ENCODE measurements around the gene AGBL2. TPM values are rescaled to one million over a fixed set of nuclear protein-coding genes. Genes with fewer than 3 reads are reported as not detected.
"Not testable (repeated sequence)": the region's sequence is repeated elsewhere in the genome, so short reads cannot be mapped to it uniquely, and the experiment has no call there.

AGBL2 gene
- total RNA-seq, 3 donors from 2014 or later: 0.16 to 3.2 (median 2.3) TPM

GRCh38 chr11:47668665-47669064, 46.5 kb downstream of the AGBL2 start:
- Histone ChIP-seq H3K27me3 (no peaks in the 10 kb centered on the region), H3K36me3 (no peaks in the 10 kb centered on the region), H3K27ac (no peak overlapping the region), H3K4me1 (no peaks in the 10 kb centered on the region), H3K9me3 (no peaks in the 10 kb centered on the region), H3K4me3 (no peak overlapping the region)
- intact Hi-C loops (cut with DNase I; ENCODE audit: low total_unique reads): no loop called here
- no peak for DNase-seq (ENCODE audit: low spot score in 2 of 2)
- TF ChIP-seq CTCF (IDR thresholded peaks at IDR 0.05) (no peak), POLR2A (IDR thresholded peaks at IDR 0.05) (no peak)

- intact Hi-C loops (cut with DNase I; ENCODE audit: low total_unique reads): no loop called here
- DNase-seq (ENCODE audit: low spot score in 2 of 2): no peak
- no peak for TF ChIP-seq POLR2A (IDR thresholded peaks at IDR 0.05)
- TF ChIP-seq POLR2AphosphoS5 (IDR thresholded peaks at IDR 0.05): no peak
- no peak for TF ChIP-seq CTCF (IDR thresholded peaks at IDR 0.05)
- H3K4me3 ChIP-seq: no peak overlapping the region
- H3K36me3 ChIP-seq: no peaks in the 10 kb centered on the region
- no peaks in the 10 kb centered on the region for H3K4me1 ChIP-seq
- no peaks in the 10 kb centered on the region for H3K9me3 ChIP-seq
- no peaks in the 10 kb centered on the region for H3K27me3 ChIP-seq
- no peak overlapping the region for H3K27ac ChIP-seq
These were observed 47.6 kb downstream of the AGBL2 start for GRCh38 chr11:47667555-47667954.

GRCh38 chr11:47667135-47667534, 48.0 kb downstream of the AGBL2 start:
- TF ChIP-seq CTCF (IDR thresholded peaks at IDR 0.05) (no peak), POLR2A (IDR thresholded peaks at IDR 0.05) (no peak), POLR2AphosphoS5 (IDR thresholded peaks at IDR 0.05) (no peak)
- H3K4me1 ChIP-seq: no peaks in the 10 kb centered on the region
- DNase-seq (ENCODE audit: low spot score in 2 of 2): no peak
- intact Hi-C loops (cut with DNase I; ENCODE audit: low total_unique reads): no loop called here
- no peaks in the 10 kb centered on the region for H3K9me3 ChIP-seq
- no peaks in the 10 kb centered on the region for H3K36me3 ChIP-seq
- no peak overlapping the region for H3K4me3 ChIP-seq
- no peaks in the 10 kb centered on the region for H3K27me3 ChIP-seq
- no peak overlapping the region for H3K27ac ChIP-seq

GRCh38 chr11:47664936-47665335, 50.2 kb downstream of the AGBL2 start:
- DNase-seq (ENCODE audit: low spot score in 2 of 2); H3K9me3 ChIP-seq; H3K27ac ChIP-seq; H3K4me3 ChIP-seq; H3K4me1 ChIP-seq; H3K27me3 ChIP-seq; H3K36me3 ChIP-seq; intact Hi-C loops (cut with DNase I; ENCODE audit: low total_unique reads): not testable (repeated sequence)

GRCh38 chr11:47661245-47661644, 53.9 kb downstream of the AGBL2 start:
- intact Hi-C loops (cut with DNase I; ENCODE audit: low total_unique reads): no loop called here
- DNase-seq (ENCODE audit: low spot score in 2 of 2): no peak
- TF ChIP-seq POLR2A (IDR thresholded peaks at IDR 0.05): no peak
- TF ChIP-seq CTCF (IDR thresholded peaks at IDR 0.05): no peak
- TF ChIP-seq POLR2AphosphoS5 (IDR thresholded peaks at IDR 0.05): no peak
- Histone ChIP-seq H3K4me3 (no peak overlapping the region), H3K27me3 (no peaks in the 10 kb centered on the region), H3K27ac (no peak overlapping the region), H3K4me1 (no peaks in the 10 kb centered on the region), H3K36me3 (no peaks in the 10 kb centered on the region), H3K9me3 (no peaks in the 10 kb centered on the region)

- H3K27ac ChIP-seq: no peak overlapping the region
- no peaks in the 10 kb centered on the region for H3K4me1 ChIP-seq
- no peak overlapping the region for H3K4me3 ChIP-seq
- TF ChIP-seq POLR2A (IDR thresholded peaks at IDR 0.05) (no peak), POLR2AphosphoS5 (IDR thresholded peaks at IDR 0.05) (no peak), CTCF (IDR thresholded peaks at IDR 0.05) (no peak)
- no peaks in the 10 kb centered on the region for H3K27me3 ChIP-seq
- no peak for DNase-seq (ENCODE audit: low spot score in 2 of 2)
- H3K9me3 ChIP-seq: no peaks in the 10 kb centered on the region
- intact Hi-C loops (cut with DNase I; ENCODE audit: low total_unique reads): no loop called here
- no peaks in the 10 kb centered on the region for H3K36me3 ChIP-seq
These were observed 55.9 kb downstream of the AGBL2 start for GRCh38 chr11:47659276-47659675.
